Measurements from ENCODE around the gene STARD10. TPM values are rescaled to one million over a fixed set of nuclear protein-coding genes. Genes with fewer than 3 reads are reported as not detected.

STARD10 gene
- total RNA-seq, 2 donors from 2014 or later: 122 to 209 TPM

DNA sequence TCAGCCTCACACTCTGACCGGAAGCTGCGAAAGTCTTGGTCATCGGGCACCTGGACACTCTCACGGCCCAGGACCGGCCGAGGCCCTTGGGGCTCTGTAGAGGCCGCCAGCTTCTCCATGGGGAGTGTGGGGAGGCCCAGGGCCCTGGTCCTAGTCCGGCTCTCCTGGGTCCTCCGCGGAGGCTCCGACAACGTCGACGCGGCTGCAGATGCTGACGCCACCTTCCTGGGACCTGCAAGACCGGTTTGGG lies 12.9 kb downstream of the STARD10 start:
- ATAC-seq: peak; percentile 43
- DNase-seq: peak; percentile 78 to 82 (median 80)
- no peaks in the 10 kb centered on the region for H3K36me3 ChIP-seq (replicated peaks in 1 of 2; ENCODE audit: insufficient read depth in 1 of 2, low read depth in 2 of 2)
- peaks cover 64% of the 10 kb centered on the region for H3K4me1 ChIP-seq
- peak in 2 of 3 donors; percentile 74 to 76 for TF ChIP-seq POLR2A (IDR thresholded peaks at IDR 0.05)
- TF ChIP-seq, protein P1, sequence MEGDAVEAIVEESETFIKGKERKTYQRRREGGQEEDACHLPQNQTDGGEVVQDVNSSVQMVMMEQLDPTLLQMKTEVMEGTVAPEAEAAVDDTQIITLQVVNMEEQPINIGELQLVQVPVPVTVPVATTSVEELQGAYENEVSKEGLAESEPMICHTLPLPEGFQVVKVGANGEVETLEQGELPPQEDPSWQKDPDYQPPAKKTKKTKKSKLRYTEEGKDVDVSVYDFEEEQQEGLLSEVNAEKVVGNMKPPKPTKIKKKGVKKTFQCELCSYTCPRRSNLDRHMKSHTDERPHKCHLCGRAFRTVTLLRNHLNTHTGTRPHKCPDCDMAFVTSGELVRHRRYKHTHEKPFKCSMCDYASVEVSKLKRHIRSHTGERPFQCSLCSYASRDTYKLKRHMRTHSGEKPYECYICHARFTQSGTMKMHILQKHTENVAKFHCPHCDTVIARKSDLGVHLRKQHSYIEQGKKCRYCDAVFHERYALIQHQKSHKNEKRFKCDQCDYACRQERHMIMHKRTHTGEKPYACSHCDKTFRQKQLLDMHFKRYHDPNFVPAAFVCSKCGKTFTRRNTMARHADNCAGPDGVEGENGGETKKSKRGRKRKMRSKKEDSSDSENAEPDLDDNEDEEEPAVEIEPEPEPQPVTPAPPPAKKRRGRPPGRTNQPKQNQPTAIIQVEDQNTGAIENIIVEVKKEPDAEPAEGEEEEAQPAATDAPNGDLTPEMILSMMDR (IDR thresholded peaks at IDR 0.05): no peak
- intact Hi-C loops (cut with DNase I): no loop called here
- 0 to 8% methylated on average over 1 to 2 of the region's 17 CpGs for WGBS, 2 donors
- H3K9me3 ChIP-seq: no peaks in the 10 kb centered on the region
- H3K27ac ChIP-seq: peak overlapping the region; percentile 79 to 97 (median 92)
- no peaks in the 10 kb centered on the region for H3K27me3 ChIP-seq
- H3K4me3 ChIP-seq: peak overlapping the region; percentile 76 to 96

DNA sequence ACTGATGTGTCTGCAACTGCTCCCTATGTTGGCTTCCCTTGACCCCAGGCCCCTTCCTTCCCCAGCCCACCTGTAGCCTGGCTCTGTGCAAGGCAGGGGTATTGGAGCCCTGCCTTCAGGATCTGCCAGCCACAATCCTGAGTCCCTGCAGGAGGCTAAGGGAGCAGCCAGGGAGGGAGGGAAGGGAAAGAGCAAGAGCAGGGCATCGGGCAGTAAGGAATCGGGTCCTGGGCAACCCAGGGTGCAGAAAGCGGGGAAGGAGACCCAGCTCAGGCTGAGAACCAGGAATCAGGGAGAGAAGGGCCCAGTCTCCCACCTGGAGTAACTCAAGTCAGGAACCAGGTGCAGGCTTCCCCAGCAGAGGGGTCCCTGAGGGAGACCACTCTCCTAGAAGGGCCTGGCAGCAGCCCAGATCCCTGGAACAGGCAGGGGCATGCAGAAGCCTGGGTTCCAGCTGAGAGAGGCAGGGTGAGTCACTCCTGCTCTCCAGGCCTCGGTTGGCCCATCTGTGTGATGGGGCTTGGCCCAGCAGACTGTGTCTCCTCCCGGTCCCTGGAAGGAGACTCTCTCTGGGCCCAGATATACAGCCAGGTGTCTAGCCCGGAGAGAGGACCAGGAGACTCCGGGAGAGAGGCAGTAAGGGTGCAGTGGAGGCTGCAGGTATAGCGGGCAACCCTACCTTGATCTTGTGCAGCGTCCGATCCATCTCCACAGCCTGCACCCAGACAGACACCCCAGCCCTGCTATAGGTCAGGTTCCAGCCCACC lies 13.4 kb downstream of the STARD10 start:
- no peaks in the 10 kb centered on the region for H3K36me3 ChIP-seq (replicated peaks in 1 of 2; ENCODE audit: insufficient read depth in 1 of 2, low read depth in 2 of 2)
- WGBS, 2 donors: 19 to 39% methylated on average over 3 to 10 of the region's 10 CpGs
- TF ChIP-seq, protein P1 (IDR thresholded peaks at IDR 0.05): no peak
- TF ChIP-seq POLR2A (IDR thresholded peaks at IDR 0.05): no peak
- intact Hi-C loops (cut with DNase I): no loop called here
- peak overlapping the region; percentile 79 to 97 (median 92) for H3K27ac ChIP-seq
- no peaks in the 10 kb centered on the region for H3K27me3 ChIP-seq
- H3K4me1 ChIP-seq: peaks cover 65% of the 10 kb centered on the region
- ATAC-seq: no peak
- peak in 1 of 4 donors; percentile 25 for DNase-seq
- peak overlapping the region; percentile 76 to 96 for H3K4me3 ChIP-seq
- H3K9me3 ChIP-seq: no peaks in the 10 kb centered on the region

DNA sequence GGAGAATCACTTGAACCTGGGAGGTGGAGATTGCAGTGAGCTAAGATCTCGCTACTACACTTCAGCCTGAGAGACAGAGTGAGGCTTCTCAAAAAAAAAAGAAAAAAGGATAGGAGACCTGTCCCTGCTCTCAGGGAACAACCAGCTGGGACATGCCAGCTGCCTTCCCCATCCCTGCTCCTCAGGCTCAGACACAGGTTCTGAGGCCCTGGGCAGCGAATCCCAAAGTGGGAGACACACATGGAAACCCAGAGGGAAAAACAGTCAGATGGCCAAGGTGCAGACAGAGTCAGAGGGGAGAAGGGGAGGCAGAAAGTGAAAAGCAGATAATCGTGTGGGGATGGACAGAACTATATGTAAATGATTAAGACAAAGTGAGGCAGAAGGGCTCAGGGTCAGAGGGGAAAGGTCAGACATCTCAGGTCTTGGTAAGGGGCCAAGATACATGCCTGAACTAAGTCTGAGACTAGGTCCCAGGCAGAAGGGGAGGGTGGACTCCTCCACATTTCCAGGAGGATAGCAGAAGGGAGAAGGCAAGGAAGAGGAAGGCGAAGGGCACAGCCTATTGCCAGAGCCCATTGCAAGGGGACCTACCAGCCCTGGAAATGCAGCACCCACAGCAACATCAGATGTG lies 14.2 kb downstream of the STARD10 start:
- WGBS, 2 donors: 52 to 54% methylated on average over 4 of the region's 4 CpGs
- Histone ChIP-seq H3K27ac (peak overlapping the region; percentile 84 to 97 (median 92)), H3K36me3 (replicated peaks in 1 of 2; ENCODE audit: insufficient read depth in 1 of 2, low read depth in 2 of 2) (no peaks in the 10 kb centered on the region), H3K4me3 (peak overlapping the region; percentile 76 to 96), H3K9me3 (no peaks in the 10 kb centered on the region), H3K27me3 (no peaks in the 10 kb centered on the region), H3K4me1 (peaks cover 74% of the 10 kb centered on the region)
- ATAC-seq (no peak), DNase-seq (no peak)
- TF ChIP-seq POLR2A (IDR thresholded peaks at IDR 0.05): no peak
- TF ChIP-seq, protein P1 (IDR thresholded peaks at IDR 0.05): no peak
- intact Hi-C loops (cut with DNase I): no loop called here

- Histone ChIP-seq H3K27ac (peak overlapping the region; percentile 84 to 97 (median 92)), H3K27me3 (no peaks in the 10 kb centered on the region), H3K36me3 (replicated peaks in 1 of 2; ENCODE audit: insufficient read depth in 1 of 2, low read depth in 2 of 2) (no peaks in the 10 kb centered on the region), H3K9me3 (no peaks in the 10 kb centered on the region), H3K4me1 (peaks cover 82% of the 10 kb centered on the region), H3K4me3 (no peak overlapping the region)
- ATAC-seq (peak; percentile 27), DNase-seq (peak; percentile 65 to 86 (median 82))
- intact Hi-C loops (cut with DNase I): no loop called here
- WGBS, 2 donors: 24 to 32% methylated on average over 7 of the region's 7 CpGs
- TF ChIP-seq, protein P1 (IDR thresholded peaks at IDR 0.05): no peak
- TF ChIP-seq POLR2A (IDR thresholded peaks at IDR 0.05): peak; percentile 28 to 70 (median 45)
These were observed 15.0 kb downstream of the STARD10 start for GRCh38 chr11:72778535-72779494.
